ENCODE results near the gene BCAP29. TPM values are rescaled to one million over a fixed set of nuclear protein-coding genes. Genes with fewer than 3 reads are reported as not detected.

BCAP29 gene
- total and polyA plus RNA-seq, 2 of the 4 experiments (the other 2 are of a cell fraction): 33.0 to 35.1 TPM

- ATAC-seq (ENCODE audit: low read depth): no peak
- no peak overlapping the region for H2BK120ac ChIP-seq (ENCODE audit: low read depth, low read length)
- H3K4me1 ChIP-seq (ENCODE audit: control insufficient read depth, insufficient read depth, low read length): peaks cover 5% of the 10 kb centered on the region
- dilution Hi-C loops (cut with HindIII; ENCODE audit: low sequenced_read_pairs, unreplicated experiment): no loop called here
- H3K9me1 ChIP-seq (ENCODE audit: insufficient read depth, low read length): no peaks in the 10 kb centered on the region
- no peaks in the 10 kb centered on the region for H3K79me1 ChIP-seq (ENCODE audit: low read depth in 1 of 2, low read length in 2 of 2)
- H2BK20ac ChIP-seq (ENCODE audit: low read depth, low read length): no peak overlapping the region
- H2AK5ac ChIP-seq (ENCODE audit: low read depth, low read length): no peak overlapping the region
- H3K9me3 ChIP-seq (ENCODE audit: control insufficient read depth, insufficient read depth, low read length): no peaks in the 10 kb centered on the region
- no peak overlapping the region for H3K14ac ChIP-seq (replicated peaks; ENCODE audit: low read depth, low read length)
- no peak overlapping the region for H2BK5ac ChIP-seq (ENCODE audit: low read depth, low read length, poor library complexity, severe bottlenecking)
- no TSS peak for BruUV-seq (replicated peaks)
- no peak overlapping the region for H2AFZ ChIP-seq (replicated peaks; ENCODE audit: low read length, poor library complexity)
- POLR2A ChIA-PET (ENCODE audit: unreplicated experiment): interaction anchor here (0.6 kb wide), 1 partner anchor 163 kb away, joined by 4 read pairs; no protein-coding TSS in a partner anchor
- TF ChIP-seq BHLHE40 (IDR thresholded peaks at IDR 0.05; ENCODE audit: low read depth, low read length) (no peak), MXI1 (IDR thresholded peaks at IDR 0.05; ENCODE audit: borderline replicate concordance, low read depth, low read length) (no peak), USF2 (IDR thresholded peaks at IDR 0.05; ENCODE audit: low read depth, low read length) (no peak), SMC3 (IDR thresholded peaks at IDR 0.05; ENCODE audit: low read depth, low read length) (no peak), FOS (IDR thresholded peaks at IDR 0.05; ENCODE audit: low read depth, low read length) (no peak), RAD21 (IDR thresholded peaks at IDR 0.05; ENCODE audit: low read length) (no peak), CEBPB (IDR thresholded peaks at IDR 0.05; ENCODE audit: low read depth, low read length) (no peak)
- H2AK9ac ChIP-seq (replicated peaks; ENCODE audit: low read depth, low read length, poor library complexity): no peak overlapping the region
- intact Hi-C loops (cut with micrococcal nuclease): no loop called here
- in situ Hi-C loops (cut with MboI; ENCODE audit: low sequenced_read_pairs): no loop called here
- H3K27ac ChIP-seq (ENCODE audit: insufficient read depth, low read length): no peak overlapping the region
- H2BK15ac ChIP-seq (ENCODE audit: low read depth, low read length): no peak overlapping the region
- CTCF ChIA-PET: no interaction called here
- no peak overlapping the region for H3K4ac ChIP-seq (ENCODE audit: low read depth, low read length)
- H3K18ac ChIP-seq (ENCODE audit: low read depth, low read length): no peak overlapping the region
- no peak overlapping the region for H4K5ac ChIP-seq (ENCODE audit: low read depth, low read length)
- peaks cover 24% of the 10 kb centered on the region for H3K27me3 ChIP-seq (ENCODE audit: control insufficient read depth, insufficient read depth, low read length)
- no peak for DNase-seq
- H3K9ac ChIP-seq (ENCODE audit: low read depth, low read length): no peak overlapping the region
- no peak overlapping the region for H3K23ac ChIP-seq (ENCODE audit: low read depth, low read length)
- H4K20me1 ChIP-seq (ENCODE audit: insufficient read depth, low read length): no peaks in the 10 kb centered on the region
- no peaks in the 10 kb centered on the region for H3K36me3 ChIP-seq (ENCODE audit: control insufficient read depth, insufficient read depth, low read length)
- no peak overlapping the region for H4K91ac ChIP-seq (ENCODE audit: insufficient read depth, low read depth, low read length)
- H4K8ac ChIP-seq (ENCODE audit: low read depth in 2 of 2, low read length in 2 of 2): no peak overlapping the region
- H3K4me3 ChIP-seq (ENCODE audit: insufficient read depth, low read depth, low read length): no peak overlapping the region
- H3K4me2 ChIP-seq (ENCODE audit: low read depth, low read length): no peak overlapping the region
- no peak overlapping the region for H3K56ac ChIP-seq (ENCODE audit: extremely low read depth, insufficient read depth, low read length)
Observed at GRCh38 chr7:107658467-107658866, 78.4 kb downstream of the BCAP29 start.
